Brain microvascular endothelial cell (primary cell): ENCODE measurements around the gene WDFY3.
"Not testable (repeated sequence)": the region's sequence is repeated elsewhere in the genome, so short reads cannot be mapped to it uniquely, and the experiment has no call there.

Source experiments
- DNase-seq: peaks from one replicate; pipeline ENCODE4 v3.0.0-alpha.2; 2020
- H3K27ac ChIP-seq: fragments of 250-450 bp; sonication (Bioruptor Pico); 2 replicates; pipeline ENCODE4 v1.5.1; 2020; ENCODE audit warnings: mild to moderate bottlenecking, moderate library complexity
- H3K27me3 ChIP-seq: fragments of 250-450 bp; sonication (Bioruptor Pico); replicated peaks from 2 replicates; pipeline ENCODE4 v1.5.1; 2020; ENCODE audit warnings: mild to moderate bottlenecking
- H3K36me3 ChIP-seq: fragments of 250-450 bp; sonication (Bioruptor Pico); replicated peaks from 2 replicates; pipeline ENCODE4 v1.5.1; 2020; ENCODE audit warnings: mild to moderate bottlenecking
- H3K4me3 ChIP-seq: 2 replicates; pipeline ENCODE4 v1.5.1; 2011; ENCODE audit warnings: low read depth, mild to moderate bottlenecking, control low read depth, low read length, moderate library complexity
- CTCF ChIP-seq: IDR thresholded peaks from 2 replicates; pipeline ENCODE4 v1.5.1; 2011; ENCODE audit warnings: low read depth, mild to moderate bottlenecking, moderate library complexity, low read length, control low read depth, inconsistent platforms; ENCODE audit errors: missing control alignments
- in situ Hi-C: cut with HindIII; loops from 2 replicates; pipeline ENCODE4 v1.10.0; 2017; ENCODE audit warnings: low sequenced_read_pairs, low pct_ligation_motif_present

Gene WDFY3

GRCh38 chr4:84849051-84849640 lies 117.3 kb downstream of the WDFY3 start:
- no peak for TF ChIP-seq CTCF
- H3K27me3 ChIP-seq: no peaks in the 10 kb centered on the region
- H3K27ac ChIP-seq: no peak overlapping the region
- in situ Hi-C loops: no loop called here
- DNase-seq: no peak
- peaks cover 9% of the 10 kb centered on the region for H3K36me3 ChIP-seq
- H3K4me3 ChIP-seq: no peak overlapping the region

- Histone ChIP-seq H3K27ac (no peak overlapping the region), H3K36me3 (peaks cover 9% of the 10 kb centered on the region), H3K27me3 (no peaks in the 10 kb centered on the region), H3K4me3 (no peak overlapping the region)
- no peak for DNase-seq
- TF ChIP-seq CTCF: no peak
- in situ Hi-C loops: no loop called here
Observed at GRCh38 chr4:84848432-84848831, 118.1 kb downstream of the WDFY3 start.

GRCh38 chr4:84847978-84848377 lies 118.5 kb downstream of the WDFY3 start:
- Histone ChIP-seq H3K27ac (no peak overlapping the region), H3K27me3 (no peaks in the 10 kb centered on the region), H3K36me3 (peaks cover 9% of the 10 kb centered on the region), H3K4me3 (no peak overlapping the region)
- no peak for TF ChIP-seq CTCF
- DNase-seq: no peak
- in situ Hi-C loops: no loop called here

DNA sequence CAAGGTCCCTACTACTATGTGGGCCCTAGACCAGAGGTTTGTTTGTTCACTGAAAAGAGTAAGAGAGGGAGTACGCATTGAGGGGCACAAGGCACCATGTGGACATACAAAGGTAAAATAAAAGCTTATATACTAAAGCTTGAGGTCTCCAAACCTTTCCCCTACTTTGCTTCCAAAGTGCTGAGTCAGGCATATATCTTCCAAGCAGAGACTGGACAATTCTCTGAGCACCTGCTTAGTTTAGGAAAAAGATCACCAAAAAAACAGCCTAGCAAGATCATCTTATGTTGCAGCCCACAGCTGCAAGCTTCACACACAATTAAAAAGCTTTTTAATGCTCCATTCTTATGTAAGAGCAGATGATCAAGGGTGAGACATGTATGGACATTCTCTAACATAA lies 119.5 kb downstream of the WDFY3 start:
- in situ Hi-C loops: no loop called here
- DNase-seq: no peak

DNA sequence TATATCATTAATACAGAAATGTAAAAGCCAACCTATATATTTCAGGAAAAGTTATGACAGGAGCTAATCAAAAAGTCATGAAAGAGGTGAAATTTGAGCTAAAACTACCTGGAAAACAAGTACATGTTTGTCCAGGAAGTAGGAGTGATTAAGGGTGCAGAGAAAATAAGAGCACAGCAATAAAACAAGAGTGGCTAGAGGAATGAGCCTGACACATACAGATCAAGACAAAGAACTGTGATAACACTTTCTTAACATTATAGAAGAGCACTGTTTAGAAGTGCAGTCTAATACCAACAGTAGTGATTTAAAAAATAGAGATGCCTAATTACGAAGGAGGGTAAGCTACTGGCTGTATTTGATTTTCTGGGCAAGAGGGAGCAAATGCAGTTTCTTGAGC lies 125.1 kb downstream of the WDFY3 start:
- in situ Hi-C loops: no loop called here
- H3K27me3 ChIP-seq: no peaks in the 10 kb centered on the region
- no peak for TF ChIP-seq CTCF
- no peak overlapping the region for H3K27ac ChIP-seq
- H3K4me3 ChIP-seq: no peak overlapping the region
- H3K36me3 ChIP-seq: peaks cover under 1% of the 10 kb centered on the region
- no peak for DNase-seq

More for the DNA sequence above, 119.5 kb downstream of the WDFY3 start:
- Histone ChIP-seq H3K36me3 (peaks cover 9% of the 10 kb centered on the region), H3K27me3 (no peaks in the 10 kb centered on the region), H3K27ac (no peak overlapping the region), H3K4me3 (no peak overlapping the region)
- TF ChIP-seq CTCF: no peak

DNA sequence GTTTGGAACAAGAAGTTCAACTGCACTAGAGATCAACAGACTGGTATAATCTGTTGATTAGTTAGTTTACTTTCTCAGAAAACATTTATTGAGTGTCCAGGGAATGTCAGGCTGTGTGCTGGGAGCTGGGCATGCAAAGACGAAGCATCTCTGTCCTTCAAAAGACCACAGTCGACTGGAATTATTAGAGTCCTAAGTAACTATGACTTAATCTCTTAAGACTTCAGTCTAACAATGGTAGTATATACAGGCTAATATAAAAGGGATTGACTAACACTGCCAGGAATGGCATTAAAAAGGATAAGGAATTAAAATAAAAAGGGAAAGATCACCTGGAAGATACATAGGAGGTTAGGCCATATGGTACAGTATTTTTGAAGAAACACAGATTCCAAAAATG lies 128.7 kb downstream of the WDFY3 start:
- no peak overlapping the region for H3K27ac ChIP-seq
- in situ Hi-C loops: no loop called here
- no peak for TF ChIP-seq CTCF
- H3K4me3 ChIP-seq: no peak overlapping the region
- no peak for DNase-seq
- no peaks in the 10 kb centered on the region for H3K27me3 ChIP-seq
- H3K36me3 ChIP-seq: no peaks in the 10 kb centered on the region

- H3K27ac ChIP-seq, in situ Hi-C loops, H3K4me3 ChIP-seq, H3K27me3 ChIP-seq, DNase-seq, H3K36me3 ChIP-seq: not testable (repeated sequence)
Observed at GRCh38 chr4:84829633-84830032, 136.9 kb downstream of the WDFY3 start.
